Mesothelial cell of epicardium (in vitro differentiated cells): ENCODE data around the gene SNX1. TPM values are rescaled to one million over a fixed set of nuclear protein-coding genes. Genes with fewer than 3 reads are reported as not detected.

Source experiments
- DNase-seq, 2 experiments: peaks; one replicate each; pipeline ENCODE4 v3.0.0; 2021; ENCODE audit warnings: low spot score in 2 of 2; ENCODE audit not compliant: unreplicated experiment in 2 of 2
- H3K27ac Mint-ChIP-seq: 2 replicates; pipeline ENCODE4 v1.8.0; 2021; ENCODE audit warnings: mixed read lengths
- H3K27me3 Mint-ChIP-seq: 2 replicates; pipeline ENCODE4 v1.8.0; 2021; ENCODE audit warnings: low read depth, mixed read lengths
- H3K36me3 Mint-ChIP-seq: 2 replicates; pipeline ENCODE4 v1.8.0; 2021; ENCODE audit warnings: mixed read lengths
- H3K4me1 Mint-ChIP-seq: 2 replicates; pipeline ENCODE4 v1.8.0; 2021; ENCODE audit warnings: mixed read lengths
- H3K4me3 Mint-ChIP-seq: 2 replicates; pipeline ENCODE4 v1.8.0; 2021; ENCODE audit warnings: mild to moderate bottlenecking, moderate library complexity, mixed read lengths
- H3K9me3 Mint-ChIP-seq: 2 replicates; pipeline ENCODE4 v1.8.0; 2021; ENCODE audit warnings: mixed read lengths
- CTCF ChIP-seq: fragments of 200-600 bp; sonication (generic); IDR thresholded peaks from one replicate; pipeline ENCODE4 v1.5.0; 2021; ENCODE audit warnings: antibody characterized with exemption; ENCODE audit not compliant: unreplicated experiment
- total RNA-seq: library from RNA; stranded (reverse); gene quantifications from 3 replicates; pipeline ENCODE4 v1.2.1, GENCODE V29; 2021

Gene SNX1
- total RNA-seq, 1 donor from 2014 or later, result 93.6 TPM

GRCh38 chr15:64060716-64061115, 35.1 kb upstream of the SNX1 start:
- H3K36me3 Mint-ChIP-seq, result no peaks in the 10 kb centered on the region
- H3K9me3 Mint-ChIP-seq, result no peaks in the 10 kb centered on the region
- no peak for DNase-seq
- no peak overlapping the region for H3K4me3 Mint-ChIP-seq
- H3K27ac Mint-ChIP-seq, result no peak overlapping the region
- H3K27me3 Mint-ChIP-seq, result peaks cover 2% of the 10 kb centered on the region
- H3K4me1 Mint-ChIP-seq, result no peaks in the 10 kb centered on the region
- no peak for TF ChIP-seq CTCF

GRCh38 chr15:64066451-64066850, 29.3 kb upstream of the SNX1 start:
- Mint-ChIP-seq H3K27ac (no peak overlapping the region), H3K4me3 (no peak overlapping the region), H3K4me1 (no peaks in the 10 kb centered on the region), H3K9me3 (no peaks in the 10 kb centered on the region), H3K27me3 (peaks cover 6% of the 10 kb centered on the region), H3K36me3 (peaks cover 3% of the 10 kb centered on the region)
- TF ChIP-seq CTCF, result no peak
- no peak for DNase-seq

- peaks cover 6% of the 10 kb centered on the region for H3K27me3 Mint-ChIP-seq
- no peak overlapping the region for H3K4me3 Mint-ChIP-seq
- peak; percentile 80 for TF ChIP-seq CTCF
- H3K9me3 Mint-ChIP-seq, result no peaks in the 10 kb centered on the region
- no peak overlapping the region for H3K27ac Mint-ChIP-seq
- DNase-seq, result peak; percentile 51 to 82
- H3K36me3 Mint-ChIP-seq, result peaks cover 11% of the 10 kb centered on the region
- H3K4me1 Mint-ChIP-seq, result no peaks in the 10 kb centered on the region
Measured at GRCh38 chr15:64067564-64068030, 28.2 kb upstream of the SNX1 start.

- DNase-seq, result no peak
- Mint-ChIP-seq H3K27me3 (peaks cover 6% of the 10 kb centered on the region), H3K4me1 (no peaks in the 10 kb centered on the region), H3K27ac (no peak overlapping the region), H3K9me3 (no peaks in the 10 kb centered on the region), H3K36me3 (peaks cover 15% of the 10 kb centered on the region), H3K4me3 (no peak overlapping the region)
- TF ChIP-seq CTCF, result no peak
Measured at GRCh38 chr15:64068133-64068532, 27.6 kb upstream of the SNX1 start.

GRCh38 chr15:64070106-64070505, 25.7 kb upstream of the SNX1 start:
- no peak overlapping the region for H3K4me3 Mint-ChIP-seq
- DNase-seq, result no peak
- TF ChIP-seq CTCF, result no peak
- peaks cover 4% of the 10 kb centered on the region for H3K27me3 Mint-ChIP-seq
- no peak overlapping the region for H3K27ac Mint-ChIP-seq
- H3K9me3 Mint-ChIP-seq, result no peaks in the 10 kb centered on the region
- H3K4me1 Mint-ChIP-seq, result no peaks in the 10 kb centered on the region
- peaks cover 24% of the 10 kb centered on the region for H3K36me3 Mint-ChIP-seq
